Smooth muscle cell (in vitro differentiated cells): ENCODE results near the gene TELO2. TPM values are rescaled to one million over a fixed set of nuclear protein-coding genes. Genes with fewer than 3 reads are reported as not detected.

ENCODE experiments used
- DNase-seq: peaks from one replicate; lab custom pipeline; 2025; ENCODE audit not compliant: unreplicated experiment; lab: John Stamatoyannopoulos, UW
- H2AFZ ChIP-seq: fragments of 200-600 bp; sonication (generic); 2 replicates; pipeline ENCODE4 v1.6.0; 2016; ENCODE audit warnings: antibody characterized with exemption, low read depth, mild to moderate bottlenecking
- H3F3A ChIP-seq: fragments of 200-600 bp; sonication (generic); 2 replicates; pipeline ENCODE4 v1.6.0; 2017; ENCODE audit warnings: antibody characterized with exemption, low read depth
- H3K27ac ChIP-seq: fragments of 200-600 bp; sonication (generic); 2 replicates; pipeline ENCODE4 v1.5.1; 2016; ENCODE audit warnings: low read depth, mild to moderate bottlenecking
- H3K27me3 ChIP-seq: fragments of 200-600 bp; sonication (generic); 2 replicates; pipeline ENCODE4 v1.6.1; 2016; ENCODE audit warnings: low read depth, mild to moderate bottlenecking
- H3K36me3 ChIP-seq: fragments of 200-600 bp; sonication (generic); 2 replicates; pipeline ENCODE4 v1.5.1; 2016; ENCODE audit warnings: low read depth
- H3K4me1 ChIP-seq: fragments of 200-600 bp; sonication (generic); 2 replicates; pipeline ENCODE4 v1.5.1; 2016; ENCODE audit warnings: low read depth
- H3K4me2 ChIP-seq: fragments of 200-600 bp; sonication (generic); 2 replicates; pipeline ENCODE4 v1.6.0; 2016; ENCODE audit warnings: mild to moderate bottlenecking
- H3K4me3 ChIP-seq: fragments of 200-600 bp; sonication (generic); 2 replicates; pipeline ENCODE4 v1.5.1; 2016; ENCODE audit warnings: mild to moderate bottlenecking
- H3K79me2 ChIP-seq: fragments of 200-600 bp; sonication (generic); 2 replicates; pipeline ENCODE4 v1.6.0; 2016; ENCODE audit warnings: low read depth, mild to moderate bottlenecking
- H3K9ac ChIP-seq: fragments of 200-600 bp; sonication (generic); 2 replicates; pipeline ENCODE4 v1.6.0; 2016; ENCODE audit warnings: low read depth
- H3K9me3 ChIP-seq: fragments of 200-600 bp; sonication (generic); replicated peaks from 2 replicates; pipeline ENCODE4 v1.5.1; 2016; ENCODE audit warnings: low read depth
- H4K20me1 ChIP-seq: fragments of 200-600 bp; sonication (generic); 2 replicates; pipeline ENCODE4 v1.6.0; 2016; ENCODE audit warnings: low read depth
- CTCF ChIP-seq: fragments of 200-600 bp; sonication (generic); IDR thresholded peaks from 2 replicates; pipeline ENCODE4 v1.5.1; 2017; ENCODE audit warnings: borderline replicate concordance, mild to moderate bottlenecking, antibody characterized with exemption; ENCODE audit not compliant: insufficient read depth, poor library complexity, severe bottlenecking
- WGBS: methylation state at CpG from one replicate; pipeline ENCODE4 v1.1.7; 2016; ENCODE audit warnings: low lambda C conversion rate; 5-methylcytosine and 5-hydroxymethylcytosine counted together
- polyA plus RNA-seq: library from polyadenylated mRNA; unstranded; fragments of >200 nt; fragmentation: Nextera tagmentation; extraction: Ambion mirVana; gene quantifications from 2 replicates; pipeline ENCODE4 v1.2.1, GENCODE V29; 2016
- total RNA-seq: library from RNA; depleted of rRNA; stranded (reverse); fragments of >200 nt; gene quantifications from 2 replicates; pipeline ENCODE4 v1.2.3, GENCODE V29; 2014

TELO2 gene
- total and polyA plus RNA-seq, 2 experiments from 2014 or later = 6.5 to 22.9 TPM

DNA sequence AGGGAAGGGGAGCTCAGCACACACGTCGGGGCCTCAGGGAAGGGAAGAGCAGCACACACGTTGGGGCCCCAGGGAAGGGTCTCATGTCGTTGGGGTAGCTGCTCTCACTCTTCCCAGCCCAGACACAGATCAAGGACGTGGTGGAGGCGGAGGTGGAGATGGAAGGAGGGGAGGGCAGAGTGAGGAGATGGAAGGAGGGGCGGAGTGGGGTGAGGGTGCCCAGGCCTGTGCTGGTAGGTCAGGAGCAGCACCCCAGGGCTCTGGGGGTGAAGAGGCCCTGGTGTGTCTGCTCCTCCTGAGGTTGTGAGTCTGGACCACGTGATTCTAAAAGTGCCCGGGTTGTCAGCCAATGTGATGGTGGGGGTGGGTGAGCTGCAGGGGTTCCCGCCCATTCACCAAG lies 33.2 kb upstream of the TELO2 start:
- H3K36me3 ChIP-seq = no peaks in the 10 kb centered on the region
- no peaks in the 10 kb centered on the region for H3F3A ChIP-seq
- H3K4me2 ChIP-seq = no peak overlapping the region
- no peak for DNase-seq
- H3K9me3 ChIP-seq = no peaks in the 10 kb centered on the region
- no peaks in the 10 kb centered on the region for H3K27me3 ChIP-seq
- H4K20me1 ChIP-seq = no peaks in the 10 kb centered on the region
- 91% methylated on average over 10 of the region's 10 CpGs for WGBS
- H3K27ac ChIP-seq = no peak overlapping the region
- no peaks in the 10 kb centered on the region for H3K4me1 ChIP-seq
- H3K79me2 ChIP-seq = no peaks in the 10 kb centered on the region
- H2AFZ ChIP-seq = no peak overlapping the region
- TF ChIP-seq CTCF = no peak
- H3K9ac ChIP-seq = no peak overlapping the region
- H3K4me3 ChIP-seq = no peak overlapping the region

GRCh38 chr16:1460602-1461138 lies 32.5 kb upstream of the TELO2 start:
- no peak for DNase-seq
- H3K9ac ChIP-seq = no peak overlapping the region
- no peak overlapping the region for H3K4me2 ChIP-seq
- WGBS = 94% methylated on average over 30 of the region's 30 CpGs
- H3K79me2 ChIP-seq = no peaks in the 10 kb centered on the region
- H3K36me3 ChIP-seq = no peaks in the 10 kb centered on the region
- no peaks in the 10 kb centered on the region for H3K4me1 ChIP-seq
- no peak overlapping the region for H3K27ac ChIP-seq
- H3F3A ChIP-seq = no peaks in the 10 kb centered on the region
- H4K20me1 ChIP-seq = peaks cover 1% of the 10 kb centered on the region
- H3K27me3 ChIP-seq = no peaks in the 10 kb centered on the region
- no peak overlapping the region for H3K4me3 ChIP-seq
- no peak overlapping the region for H2AFZ ChIP-seq
- no peak for TF ChIP-seq CTCF
- no peaks in the 10 kb centered on the region for H3K9me3 ChIP-seq

DNA sequence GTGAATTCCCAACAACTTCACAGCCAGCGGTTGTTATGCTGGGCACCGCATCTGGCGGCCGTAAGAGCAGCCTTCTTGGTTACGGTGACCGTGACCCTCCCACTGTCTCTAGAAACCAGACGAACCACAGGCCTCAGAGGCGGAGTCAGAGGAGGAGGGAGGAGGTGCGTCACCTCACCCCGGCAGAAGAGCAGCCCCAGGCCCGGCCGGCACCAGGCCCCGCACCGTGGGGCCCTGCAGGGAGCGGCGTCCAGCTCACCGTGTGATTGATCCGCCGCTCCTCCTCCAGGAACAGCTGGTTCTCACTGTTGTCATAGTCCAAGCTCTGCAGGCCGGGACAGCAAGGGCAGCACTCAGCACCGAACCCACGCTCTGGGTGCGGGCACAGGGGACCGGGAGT lies 32.0 kb upstream of the TELO2 start:
- Histone ChIP-seq H3K4me2 (no peak overlapping the region), H4K20me1 (peaks cover 6% of the 10 kb centered on the region), H3K36me3 (no peaks in the 10 kb centered on the region), H3K79me2 (no peaks in the 10 kb centered on the region), H3K4me3 (no peak overlapping the region), H3K9ac (no peak overlapping the region), H2AFZ (no peak overlapping the region), H3K27me3 (no peaks in the 10 kb centered on the region), H3K4me1 (no peaks in the 10 kb centered on the region), H3K27ac (no peak overlapping the region), H3K9me3 (no peaks in the 10 kb centered on the region), H3F3A (no peaks in the 10 kb centered on the region)
- TF ChIP-seq CTCF = no peak
- WGBS = 77% methylated on average over 24 of the region's 24 CpGs
- no peak for DNase-seq

DNA sequence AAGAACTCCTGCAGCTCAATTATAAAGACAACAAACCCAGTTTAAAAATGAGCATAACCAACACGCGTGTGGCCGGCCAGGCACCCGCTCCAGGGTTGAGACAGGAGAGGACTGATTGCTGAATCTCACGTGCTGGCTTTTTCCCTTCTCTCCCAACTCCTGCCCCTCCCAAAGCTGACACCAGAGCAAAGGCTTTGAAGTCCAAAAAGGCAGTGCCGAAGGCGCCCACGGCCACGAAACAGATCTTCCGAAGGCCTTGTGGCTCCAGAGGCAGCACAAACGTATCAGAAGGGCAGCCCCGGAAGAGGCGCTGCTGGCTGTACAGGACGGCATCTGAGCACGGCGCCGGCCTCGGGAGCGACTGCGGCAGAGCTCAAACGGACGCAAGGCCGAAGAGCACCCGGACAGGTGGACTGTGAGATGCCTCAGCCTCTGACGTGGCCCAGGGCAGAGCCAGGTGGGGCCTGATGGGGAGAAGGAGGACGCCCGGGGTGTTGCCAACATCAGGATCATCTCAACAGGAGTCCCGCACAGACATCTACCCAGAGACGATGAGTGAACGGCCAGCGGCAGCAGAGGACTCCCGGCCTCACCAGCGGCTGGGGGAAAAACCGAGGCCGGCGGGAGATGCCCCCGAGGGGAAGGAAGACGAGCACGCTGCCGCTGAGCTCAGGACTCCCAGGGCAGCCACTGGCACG lies 28.8 kb upstream of the TELO2 start:
- H3K27ac ChIP-seq = no peak overlapping the region
- H3K9ac ChIP-seq = no peak overlapping the region
- WGBS = 94% methylated on average over 34 of the region's 41 CpGs

More for the DNA sequence above, 28.8 kb upstream of the TELO2 start:
- H3K4me2 ChIP-seq = no peak overlapping the region
- H3K4me1 ChIP-seq = no peaks in the 10 kb centered on the region
- no peaks in the 10 kb centered on the region for H3F3A ChIP-seq
- H3K27me3 ChIP-seq = no peaks in the 10 kb centered on the region
- H3K36me3 ChIP-seq = no peaks in the 10 kb centered on the region
- TF ChIP-seq CTCF = no peak
- DNase-seq = no peak
- H3K9me3 ChIP-seq = no peaks in the 10 kb centered on the region
- H3K4me3 ChIP-seq = no peak overlapping the region
- H3K79me2 ChIP-seq = peaks cover 25% of the 10 kb centered on the region
- H2AFZ ChIP-seq = no peak overlapping the region
- H4K20me1 ChIP-seq = peaks cover 30% of the 10 kb centered on the region
